ENCODE data around the gene TBX19.

The TBX19 gene

DNA sequence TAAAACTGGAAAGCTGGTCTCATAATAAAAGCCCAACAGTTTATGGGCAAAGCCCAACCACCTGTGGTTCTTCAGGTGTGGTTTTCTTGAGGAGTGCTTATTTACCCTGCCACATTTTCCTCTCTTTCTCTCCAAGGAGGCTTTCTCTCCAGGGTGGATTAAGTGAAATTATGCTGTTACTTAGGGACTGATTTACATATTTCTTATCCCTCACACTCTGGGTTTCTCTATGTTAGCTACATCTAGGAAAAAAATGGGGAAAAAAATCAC, 4.8 kb downstream of the TBX19 start:
- no peak for DNase-seq

DNA sequence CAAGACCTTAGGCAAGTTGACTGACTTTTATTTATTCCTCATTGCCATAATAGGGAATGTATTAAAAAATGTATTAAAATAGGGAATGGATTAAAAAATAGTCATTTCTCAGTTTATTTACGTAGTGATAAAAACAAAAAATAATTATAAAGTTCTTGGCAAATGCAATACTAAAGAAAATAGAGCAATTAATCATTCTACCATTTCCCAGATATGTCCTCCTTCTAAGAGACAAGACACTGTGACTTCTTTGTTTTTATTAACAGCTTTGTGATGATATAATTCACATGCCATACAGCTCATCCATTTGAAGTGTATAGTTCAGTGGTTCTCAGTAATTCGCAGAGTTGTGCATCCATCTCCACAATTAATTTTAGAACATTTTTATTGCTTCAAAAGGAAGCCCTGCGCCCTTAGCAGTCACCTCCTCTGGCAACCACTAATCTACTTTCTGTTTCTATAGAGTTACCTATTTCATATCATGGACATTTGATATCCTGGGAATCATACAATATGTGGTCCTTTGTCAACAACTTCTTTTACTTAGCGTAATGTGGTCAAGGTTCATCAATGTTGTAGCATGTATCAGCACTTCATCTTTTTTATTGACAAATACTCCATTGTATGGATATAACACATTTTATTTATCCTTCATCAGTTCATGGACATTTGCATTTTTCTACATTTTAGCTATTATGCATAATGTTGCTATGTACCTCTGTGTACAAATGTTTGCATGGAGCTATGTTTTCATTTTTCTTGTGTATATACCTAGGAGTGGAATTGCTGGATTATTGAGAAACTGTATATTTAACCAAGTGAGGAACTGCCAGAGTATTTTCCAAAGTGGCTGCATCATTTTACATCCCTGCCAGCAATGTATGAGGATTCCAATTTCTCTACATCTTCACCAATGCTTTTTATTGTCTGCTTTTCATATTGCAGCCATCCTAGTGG, 5.6 kb downstream of the TBX19 start:
- DNase-seq: no peak

DNA sequence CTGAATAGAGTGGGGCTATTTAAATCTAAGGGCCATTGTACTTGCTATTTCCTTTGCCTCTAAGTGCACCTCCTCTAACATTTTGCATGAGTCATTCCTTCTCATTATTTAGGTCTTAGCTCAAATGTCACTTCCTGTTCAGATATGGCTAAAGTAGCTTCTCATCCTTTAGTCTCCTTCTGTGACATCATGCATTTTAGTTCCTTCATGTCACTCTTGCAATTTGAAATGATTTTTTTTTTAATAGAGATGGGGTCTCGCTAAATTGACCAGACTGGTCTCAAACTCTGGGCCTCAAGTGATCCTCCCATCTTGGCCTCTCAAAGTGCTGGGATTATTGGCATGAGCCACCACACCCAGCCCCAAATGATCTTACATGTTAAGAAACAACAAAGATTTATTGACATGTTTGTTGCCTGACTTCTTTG, 6.6 kb downstream of the TBX19 start:
- DNase-seq: peak; percentile 47

DNA sequence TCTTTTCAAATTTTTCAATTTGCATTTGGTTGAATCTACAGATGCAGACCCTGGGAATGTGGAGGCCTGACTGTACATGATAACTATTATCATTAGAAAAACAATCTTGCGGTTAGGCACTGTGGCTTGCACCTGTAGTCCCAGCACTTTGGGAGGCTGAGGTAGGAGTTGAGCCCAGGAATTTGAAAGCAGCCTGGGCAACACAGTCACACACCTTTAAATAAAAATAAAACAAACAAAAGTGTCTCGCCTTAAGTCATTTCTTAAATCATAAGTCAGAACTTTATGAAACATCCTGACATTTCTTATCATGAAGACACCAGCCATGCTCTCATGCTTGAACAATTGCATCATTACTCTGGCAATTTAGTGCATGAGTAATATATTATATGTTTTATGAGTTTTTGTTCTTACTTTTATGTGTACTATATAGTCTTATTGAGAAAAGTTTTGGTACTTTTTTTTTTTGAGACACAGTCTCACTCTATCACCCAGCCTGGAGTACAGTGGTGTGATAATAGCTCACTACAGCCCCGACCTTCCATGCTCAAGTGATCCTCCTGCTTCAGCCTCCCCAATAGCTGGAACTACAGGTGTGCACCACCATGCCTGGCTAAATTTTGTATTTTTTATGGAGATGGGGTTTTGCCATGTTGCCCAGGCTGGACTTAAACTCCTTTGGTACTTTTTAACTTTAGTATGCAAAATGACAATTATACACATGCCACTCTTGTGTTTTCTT, 7.8 kb downstream of the TBX19 start:
- DNase-seq: no peak

DNA sequence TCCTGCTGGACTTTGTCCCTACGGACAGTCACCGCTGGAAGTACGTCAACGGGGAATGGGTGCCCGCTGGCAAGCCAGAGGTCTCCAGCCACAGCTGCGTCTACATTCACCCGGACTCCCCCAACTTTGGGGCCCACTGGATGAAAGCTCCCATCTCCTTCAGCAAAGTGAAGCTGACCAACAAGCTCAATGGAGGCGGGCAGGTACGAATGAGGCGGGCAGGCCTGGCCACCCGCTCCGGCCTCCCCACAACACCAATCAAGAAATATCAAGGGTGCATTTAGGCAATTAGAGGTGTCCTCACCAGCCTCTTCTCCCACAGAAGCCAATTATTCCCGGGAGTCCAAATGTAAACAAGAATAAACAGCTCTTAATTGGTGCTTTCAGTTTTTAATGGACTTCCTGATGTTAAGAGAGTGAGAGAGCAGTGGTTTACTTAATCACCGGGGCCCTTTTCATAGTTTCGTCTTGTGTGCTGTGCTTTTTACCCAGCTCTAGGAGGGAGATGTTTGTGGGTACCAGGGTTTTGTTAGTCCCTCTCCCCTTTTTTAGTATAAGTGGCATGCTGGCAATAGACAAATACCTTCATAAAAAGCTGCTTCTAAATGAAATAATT, 10.7 kb downstream of the TBX19 start:
- DNase-seq: peak; percentile 39

DNA sequence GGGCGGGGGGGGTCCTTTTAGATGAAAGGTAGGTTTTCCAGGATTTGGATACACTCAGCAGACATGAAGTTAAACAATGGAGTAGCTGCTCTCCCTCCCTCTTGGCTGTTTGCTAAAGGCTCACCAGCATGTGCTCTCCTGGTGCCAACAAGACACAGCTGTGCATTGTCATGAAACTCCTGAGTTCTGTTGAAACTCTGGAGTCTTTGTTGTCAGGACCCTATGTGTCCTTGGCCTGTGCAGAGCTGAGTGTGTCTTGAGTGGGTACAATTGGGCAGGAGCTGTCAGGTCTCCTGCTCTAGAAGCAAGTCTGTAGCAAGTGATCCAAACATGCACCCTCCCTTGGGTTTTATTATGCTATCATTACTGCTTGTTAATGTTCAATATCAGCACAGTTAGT, 12.7 kb downstream of the TBX19 start:
- DNase-seq: no peak

DNA sequence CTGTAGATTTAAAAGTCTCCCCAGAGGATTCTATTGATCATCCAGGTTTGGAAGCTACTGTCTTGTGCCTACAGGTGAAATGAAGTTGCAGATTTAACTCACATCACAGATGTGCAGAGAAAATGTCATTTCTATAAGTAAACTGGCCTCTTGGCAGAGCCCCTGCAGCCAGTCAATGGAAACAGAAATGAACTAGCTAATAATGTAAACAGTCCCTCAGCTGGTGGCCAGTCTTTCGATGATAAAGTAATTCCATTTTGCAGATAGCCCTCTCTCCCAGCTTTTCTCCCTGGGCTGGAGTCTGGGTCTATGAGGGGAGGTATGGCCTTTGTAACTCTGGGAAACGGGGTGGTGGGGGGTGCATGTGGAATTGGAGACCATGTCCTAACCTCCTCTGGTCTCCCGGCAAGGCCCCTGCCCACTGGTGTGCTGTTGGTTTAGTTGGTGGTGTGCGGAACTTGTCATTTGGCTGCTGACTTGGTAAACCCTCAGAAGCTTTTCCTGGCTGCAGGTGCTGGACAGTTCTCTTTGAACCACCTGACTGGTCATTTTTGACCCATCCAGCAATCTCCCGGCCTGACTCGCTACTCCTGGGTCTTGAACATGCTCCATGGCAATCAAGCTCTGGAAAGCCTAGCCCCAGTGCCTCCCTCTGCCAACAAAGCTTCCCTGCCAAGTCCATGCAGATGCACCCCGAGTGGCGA, 14.9 kb downstream of the TBX19 start:
- DNase-seq: no peak

DNA sequence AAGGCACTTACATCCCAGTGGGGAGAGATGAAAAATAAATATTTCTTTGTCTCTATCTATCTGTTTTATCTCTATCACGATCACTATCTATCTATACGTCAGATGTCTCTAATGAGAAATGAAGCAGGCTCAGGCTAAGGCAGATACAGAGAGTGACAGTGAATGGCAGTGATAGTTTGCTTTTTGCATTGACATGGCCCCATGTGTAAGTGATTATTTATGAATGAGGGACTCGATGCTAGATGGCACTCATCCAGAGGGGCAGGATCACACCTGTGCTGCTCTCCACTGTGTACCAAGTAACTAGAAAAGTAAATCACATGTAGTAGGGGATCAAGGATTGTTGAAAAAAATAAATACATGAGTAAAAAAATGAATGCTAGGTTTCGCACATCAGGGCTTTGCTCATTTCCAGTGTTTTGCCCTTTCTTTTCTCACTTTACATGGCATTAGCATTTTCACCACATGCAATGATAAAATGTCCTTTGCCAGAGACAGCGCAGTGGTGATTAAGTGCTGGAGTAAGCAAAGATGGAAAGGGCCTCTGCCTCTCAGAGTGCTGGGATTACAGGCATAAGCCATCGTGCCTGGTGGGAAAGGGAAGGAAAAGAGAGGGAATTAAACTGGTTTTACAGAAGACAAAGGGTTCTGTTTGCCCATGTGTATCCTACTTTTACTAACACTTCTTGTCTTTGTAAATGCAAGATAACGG, 16.5 kb downstream of the TBX19 start:
- DNase-seq: no peak

DNA sequence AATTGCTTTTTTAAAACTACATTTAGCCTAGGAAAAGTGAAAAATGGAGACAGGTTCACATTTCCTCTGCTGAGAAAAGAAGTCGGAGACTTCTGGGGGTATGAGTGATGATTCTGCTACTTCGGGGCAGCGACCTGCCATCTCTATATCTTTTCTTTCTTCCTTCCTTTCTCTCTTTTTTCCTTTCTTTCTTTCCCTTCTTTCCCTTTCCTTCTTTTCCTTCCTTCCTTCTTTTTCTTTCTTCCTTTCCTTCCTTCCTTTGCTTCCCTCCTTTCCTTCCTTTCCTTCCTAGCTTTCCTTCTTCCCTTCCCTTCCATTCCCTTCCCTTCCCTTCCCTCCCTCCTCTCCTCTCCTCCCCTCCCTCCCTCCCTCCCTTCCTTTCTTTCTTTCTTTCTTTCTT, 17.8 kb downstream of the TBX19 start:
- DNase-seq: no peak

DNA sequence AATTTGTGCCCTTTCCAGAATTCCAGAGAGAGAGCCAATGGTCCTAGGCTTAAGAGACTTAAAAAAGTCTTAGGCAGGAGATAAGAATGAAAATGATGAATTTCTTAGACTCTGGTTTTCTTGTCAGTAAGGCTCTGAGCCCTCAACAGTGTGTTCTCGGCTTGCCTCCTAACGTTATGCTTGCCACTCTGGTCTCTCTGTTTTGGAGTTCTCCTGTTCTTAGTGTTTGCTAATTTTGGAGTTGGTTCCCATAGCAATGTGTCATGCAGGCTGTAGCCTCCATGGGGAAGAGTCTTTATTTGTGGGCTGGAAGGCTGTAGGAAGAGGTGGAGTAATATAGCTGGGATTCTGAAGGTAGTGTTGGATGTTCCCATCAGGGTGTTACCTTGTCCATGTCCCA, 19.9 kb downstream of the TBX19 start:
- DNase-seq: no peak

DNA sequence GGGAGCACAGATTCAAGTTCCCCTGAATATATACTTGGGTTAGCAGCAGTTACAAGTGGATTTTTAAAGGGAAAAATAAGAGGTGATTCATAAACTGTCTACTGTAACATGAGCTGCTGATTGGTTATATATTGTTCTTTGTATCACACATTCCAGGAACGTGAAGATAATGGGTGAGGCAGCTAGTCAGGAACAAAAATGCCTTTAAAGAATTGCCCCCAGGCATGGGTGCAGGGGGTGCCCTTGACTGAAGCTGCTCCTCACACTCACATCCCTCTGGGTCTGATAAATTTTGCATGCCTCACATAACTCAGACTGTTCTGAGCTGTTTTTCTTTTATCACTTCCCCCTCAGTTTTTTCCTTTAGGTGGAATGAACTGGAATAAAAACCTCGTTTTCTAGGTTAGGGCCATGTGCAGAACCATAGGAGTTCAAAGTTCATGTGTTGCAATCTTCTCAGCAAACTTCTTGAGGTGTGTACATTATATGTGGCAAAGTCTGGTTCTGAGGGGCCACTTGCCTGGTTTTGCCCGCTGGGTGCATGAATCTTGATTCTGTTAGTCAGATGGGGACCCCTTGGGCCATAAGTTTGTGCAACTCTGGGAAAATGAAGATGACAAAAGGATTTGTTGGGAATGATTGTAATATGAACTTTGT, 21.1 kb downstream of the TBX19 start:
- no peak for DNase-seq

DNA sequence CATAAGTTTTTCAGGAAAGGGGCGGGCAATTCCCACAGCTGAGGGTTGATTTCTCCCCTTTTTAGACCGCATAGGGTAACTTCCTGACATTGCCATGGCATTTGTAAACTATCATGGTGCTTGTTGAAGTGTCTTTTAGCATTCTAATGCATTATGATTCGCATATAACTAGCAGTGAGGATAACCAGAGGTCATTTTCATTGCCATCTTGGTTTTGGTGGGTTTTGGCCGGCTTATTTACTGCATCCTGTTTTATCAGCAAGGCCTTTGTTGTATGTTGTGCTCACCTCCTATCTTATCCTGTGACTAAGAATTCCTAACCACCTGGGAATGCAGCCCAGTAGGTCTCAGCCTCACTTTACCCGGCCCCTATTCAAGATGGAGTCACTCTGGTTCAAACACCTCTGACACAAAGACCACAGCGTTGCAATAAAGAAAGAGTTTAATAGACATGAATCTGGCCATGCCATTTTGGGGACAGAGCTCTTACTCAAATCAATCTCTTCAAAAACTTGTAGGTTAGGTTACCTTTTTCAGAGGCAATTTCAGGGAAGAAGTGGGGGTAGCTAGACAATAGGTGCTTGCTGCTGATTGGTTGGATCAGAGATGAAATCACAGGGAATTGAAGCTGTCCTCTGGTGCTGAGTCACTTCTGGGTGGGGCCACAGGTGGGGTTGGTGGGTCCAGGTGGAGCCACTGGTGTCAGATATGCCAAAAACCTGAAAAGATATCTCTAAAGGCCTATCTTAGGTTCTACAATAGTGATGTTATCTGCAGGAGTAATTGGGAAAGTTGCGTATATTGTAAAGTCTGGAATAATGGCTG, 23.3 kb downstream of the TBX19 start:
- no peak for DNase-seq

DNA sequence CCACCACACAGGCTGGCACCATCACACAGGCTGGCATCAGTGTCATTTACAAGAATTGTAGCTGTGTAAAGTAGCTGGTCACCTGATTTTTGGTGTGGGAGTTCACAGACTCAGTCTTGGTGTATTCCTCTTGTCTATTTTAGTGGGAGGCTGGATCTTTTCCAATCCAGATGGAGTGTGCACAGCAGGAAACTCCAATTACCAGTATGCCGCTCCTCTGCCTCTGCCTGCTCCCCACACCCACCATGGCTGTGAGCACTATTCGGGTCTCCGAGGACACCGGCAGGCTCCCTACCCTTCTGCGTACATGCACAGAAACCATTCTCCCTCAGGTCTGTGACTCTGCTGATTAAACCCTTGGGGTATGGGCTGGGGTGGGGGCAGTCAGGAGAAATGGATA, 24.2 kb downstream of the TBX19 start:
- no peak for DNase-seq

DNA sequence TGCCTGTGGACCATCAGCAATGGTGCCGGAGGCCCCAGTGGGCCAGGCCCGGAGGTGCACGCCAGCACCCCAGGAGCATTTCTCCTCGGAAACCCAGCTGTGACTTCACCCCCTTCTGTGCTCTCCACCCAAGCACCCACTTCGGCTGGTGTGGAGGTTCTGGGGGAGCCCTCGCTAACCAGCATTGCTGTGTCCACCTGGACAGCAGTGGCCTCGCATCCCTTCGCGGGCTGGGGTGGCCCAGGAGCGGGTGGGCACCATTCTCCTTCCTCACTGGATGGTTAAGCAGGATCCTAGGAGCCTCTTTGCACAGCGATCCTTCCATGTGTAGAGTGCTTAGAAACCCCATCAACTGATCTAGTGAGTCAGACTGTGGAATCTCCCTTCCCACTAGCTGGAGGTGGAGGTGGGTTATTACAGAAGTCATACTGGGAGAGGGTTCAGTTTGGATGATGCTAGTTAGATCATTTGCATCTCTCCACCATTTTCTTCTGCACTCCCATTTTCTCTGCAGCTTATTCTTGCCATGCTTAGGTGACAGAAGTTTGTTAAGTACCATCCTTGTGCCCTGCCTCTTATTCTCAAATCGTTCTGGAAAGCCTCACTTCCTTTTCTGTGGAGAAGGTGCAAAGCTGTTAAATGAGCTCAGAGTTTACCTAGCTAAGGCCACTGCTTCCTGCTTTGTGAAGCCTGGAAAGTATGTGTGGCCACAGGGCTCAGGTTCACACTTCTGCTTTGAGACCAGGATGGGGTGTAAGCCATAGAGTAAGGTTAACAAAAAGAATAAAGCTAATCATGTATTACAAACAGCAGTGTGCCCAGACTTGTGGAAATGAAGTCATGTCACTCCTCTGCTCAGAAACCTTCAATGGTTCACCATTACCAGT, 32.3 kb downstream of the TBX19 start:
- no peak for DNase-seq

DNA sequence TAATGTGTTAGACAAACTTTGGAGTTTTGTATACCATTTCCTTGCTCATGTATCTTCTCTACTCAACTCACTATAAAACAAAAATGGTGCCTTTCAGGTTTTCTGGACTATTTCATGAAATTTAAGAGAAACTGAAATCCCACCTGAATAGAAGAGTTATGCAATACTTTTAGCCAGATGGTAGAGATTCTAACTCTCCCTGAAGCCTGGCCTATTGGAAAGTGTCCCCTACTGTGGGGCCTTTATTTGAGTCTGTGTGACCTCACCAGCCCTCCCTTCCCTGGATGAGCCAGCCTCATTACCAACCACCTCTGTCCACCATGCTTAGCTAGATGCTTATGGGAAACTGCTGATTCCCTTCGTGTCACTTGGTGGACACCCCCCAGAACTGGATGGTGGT, 35.5 kb downstream of the TBX19 start:
- DNase-seq: no peak

DNA sequence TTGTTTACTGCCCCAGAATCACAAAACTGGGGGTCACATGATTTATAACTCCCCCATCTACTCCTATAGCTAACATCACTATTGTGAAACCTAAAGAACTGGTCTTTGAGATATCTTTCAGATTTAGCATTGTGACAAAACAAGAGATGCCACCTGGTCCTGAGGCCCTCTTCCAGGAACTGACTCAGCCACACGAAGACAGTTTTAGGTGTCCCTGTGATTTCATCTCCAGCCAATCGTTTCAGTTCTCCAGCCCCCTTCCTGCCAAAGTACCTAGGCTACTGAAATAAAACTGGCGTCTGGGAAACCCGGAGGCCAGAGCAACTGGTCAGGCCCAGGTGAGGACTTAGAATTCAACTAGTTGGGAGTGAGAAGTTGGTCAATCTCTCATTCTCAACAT, 36.6 kb downstream of the TBX19 start:
- DNase-seq: no peak

DNA sequence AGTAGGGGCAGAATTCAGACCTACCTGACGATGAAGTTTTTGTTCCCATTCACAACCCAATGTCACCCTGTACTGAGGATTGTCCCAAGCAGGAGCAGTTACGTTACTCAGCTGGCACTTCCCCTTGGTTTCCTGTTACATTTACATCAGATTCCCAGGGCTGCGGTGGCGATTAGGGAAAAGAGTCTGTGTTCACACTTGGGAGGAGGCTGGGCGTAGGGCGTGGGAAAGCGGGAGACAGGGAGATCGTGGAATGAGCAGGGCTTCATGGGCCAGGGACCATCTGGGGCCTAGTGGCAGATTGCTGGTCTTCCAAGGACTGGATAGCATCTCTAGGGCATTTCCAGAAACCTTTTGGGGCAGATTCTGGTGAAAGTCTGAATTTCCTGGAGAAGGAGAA, 39.0 kb downstream of the TBX19 start:
- no peak for DNase-seq

DNA sequence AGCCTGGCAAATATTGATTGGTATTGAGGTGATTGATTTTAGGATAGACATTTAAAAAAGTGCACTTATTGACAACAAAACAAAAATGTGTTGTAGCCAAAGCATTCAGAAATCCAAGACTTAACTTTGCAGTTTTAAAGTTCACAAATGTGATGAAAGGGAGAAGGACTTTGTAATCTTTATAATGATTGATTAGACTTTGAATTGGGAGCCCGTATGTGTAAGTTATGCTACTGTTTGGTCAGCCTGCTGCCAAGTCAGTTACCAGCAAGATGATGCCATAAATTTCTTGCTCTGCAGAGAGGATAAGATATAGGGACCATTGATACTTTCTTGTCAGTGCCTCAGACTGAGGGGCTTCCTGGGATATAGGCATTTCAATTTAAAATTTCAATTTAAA, 39.5 kb downstream of the TBX19 start:
- no peak for DNase-seq

DNA sequence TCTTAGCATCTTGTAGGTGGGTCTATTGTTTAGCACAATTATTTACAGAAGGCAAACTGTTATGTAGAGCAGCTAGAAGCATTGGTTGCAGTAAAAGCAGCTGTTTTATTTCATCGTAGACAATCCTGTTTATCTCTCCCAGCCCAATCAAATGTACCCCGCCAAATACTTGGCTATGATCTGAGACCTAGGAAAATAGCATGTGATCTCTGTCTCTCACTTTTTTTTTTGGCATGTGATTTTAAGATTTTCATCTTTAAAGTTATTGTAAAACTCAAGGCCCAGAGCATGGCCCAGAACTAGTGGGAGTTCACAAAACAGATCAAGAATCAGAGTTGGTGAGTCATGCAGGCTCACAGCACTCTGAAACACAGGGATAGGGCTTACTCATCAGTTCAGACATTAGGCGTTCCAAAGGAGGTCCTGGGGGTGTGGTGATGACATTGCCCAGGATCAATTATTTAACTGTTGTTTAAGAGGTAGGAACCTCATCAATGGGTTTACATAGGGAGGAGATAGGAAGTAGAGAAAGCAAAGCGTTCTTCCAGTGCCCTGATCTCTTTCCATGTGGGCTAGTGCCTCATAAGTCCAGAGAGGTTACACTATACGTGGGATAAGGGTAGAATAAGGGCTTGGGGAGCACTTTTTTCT, 40.2 kb downstream of the TBX19 start:
- DNase-seq: no peak

DNA sequence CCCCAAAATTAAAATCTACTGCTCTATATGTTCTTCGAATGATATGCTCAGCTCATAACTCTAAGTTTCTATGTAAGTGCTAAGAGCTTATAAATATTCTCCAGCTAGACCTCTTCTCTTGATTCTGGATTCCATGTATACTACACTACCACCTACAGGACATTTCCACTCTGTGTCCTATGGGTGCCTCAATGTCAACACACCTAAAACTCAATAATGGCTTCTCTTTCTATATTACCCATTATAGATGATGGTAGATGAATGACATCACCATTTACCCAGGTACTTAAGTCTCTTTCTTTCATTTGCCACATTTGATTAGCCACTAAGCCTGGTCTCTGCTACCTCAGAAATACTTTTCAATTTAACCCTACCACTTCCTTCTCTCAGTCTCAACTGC, 41.3 kb downstream of the TBX19 start:
- DNase-seq: peak; percentile 23
